ENCODE data around the gene EFCAB8.
"Not testable (repeated sequence)": the region's sequence is repeated elsewhere in the genome, so short reads cannot be mapped to it uniquely, and the experiment has no call there.

The EFCAB8 gene

GRCh38 chr20:32888636-32889035 lies 29.9 kb downstream of the EFCAB8 start:
- no peak for DNase-seq (ENCODE audit: low spot score)

GRCh38 chr20:32889281-32889680 lies 30.6 kb downstream of the EFCAB8 start:
- no peak for DNase-seq (ENCODE audit: low spot score)

- DNase-seq (ENCODE audit: low spot score): no peak
These were observed 32.8 kb downstream of the EFCAB8 start for GRCh38 chr20:32891491-32891890.

- DNase-seq (ENCODE audit: low spot score): no peak
These were observed 33.4 kb downstream of the EFCAB8 start for GRCh38 chr20:32891926-32892660.

GRCh38 chr20:32893263-32894025 lies 34.7 kb downstream of the EFCAB8 start:
- no peak for DNase-seq (ENCODE audit: low spot score)

GRCh38 chr20:32894026-32894483 lies 35.3 kb downstream of the EFCAB8 start:
- DNase-seq (ENCODE audit: low spot score): peak; percentile 23

GRCh38 chr20:32894711-32895355 lies 36.1 kb downstream of the EFCAB8 start:
- no peak for DNase-seq (ENCODE audit: low spot score)

GRCh38 chr20:32896521-32897280 lies 38.0 kb downstream of the EFCAB8 start:
- DNase-seq (ENCODE audit: low spot score): no peak

GRCh38 chr20:32898729-32899128 lies 40.0 kb downstream of the EFCAB8 start:
- no peak for DNase-seq (ENCODE audit: low spot score)

GRCh38 chr20:32902456-32903420 lies 44.0 kb downstream of the EFCAB8 start:
- peak; percentile 71 for DNase-seq (ENCODE audit: low spot score)

GRCh38 chr20:32903666-32904175 lies 45.0 kb downstream of the EFCAB8 start:
- peak; percentile 16 for DNase-seq (ENCODE audit: low spot score)

GRCh38 chr20:32904678-32905077 lies 46.0 kb downstream of the EFCAB8 start:
- not testable (repeated sequence) for DNase-seq (ENCODE audit: low spot score)

GRCh38 chr20:32906200-32906599 lies 47.5 kb downstream of the EFCAB8 start:
- no peak for DNase-seq (ENCODE audit: low spot score)

- no peak for DNase-seq (ENCODE audit: low spot score)
These were observed 48.3 kb downstream of the EFCAB8 start for GRCh38 chr20:32906871-32907495.

GRCh38 chr20:32907886-32908285 lies 49.2 kb downstream of the EFCAB8 start:
- DNase-seq (ENCODE audit: low spot score): no peak

- DNase-seq (ENCODE audit: low spot score): no peak
These were observed 49.9 kb downstream of the EFCAB8 start for GRCh38 chr20:32908334-32909292.

GRCh38 chr20:32909451-32909850 lies 50.7 kb downstream of the EFCAB8 start:
- DNase-seq (ENCODE audit: low spot score): no peak

- DNase-seq (ENCODE audit: low spot score): no peak
These were observed 51.3 kb downstream of the EFCAB8 start for GRCh38 chr20:32909896-32910571.
